Uterus (tissue), 2 donors: ENCODE results near the gene UBE2O.

ENCODE experiments used
- POLR2A ChIP-seq, 2 donors: fragments of 450-650 bp; IDR thresholded peaks; one replicate each; pipeline ENCODE4 v1.6.1; 2016; ENCODE audit warnings: antibody characterized with exemption in 2 of 2, mild to moderate bottlenecking in 1 of 2, moderate library complexity in 1 of 2
- TF ChIP-seq, protein P1 (sequence below), 4 experiments: fragments of 200-600 bp in 2 of 4; fragments of 450-650 bp in 2 of 4; sonication (generic) in 2 of 4; IDR thresholded peaks; one replicate each; pipeline ENCODE4 v1.5.1; 2016 to 2019; ENCODE audit warnings: antibody characterized with exemption in 4 of 4, mild to moderate bottlenecking in 2 of 4, moderate library complexity in 1 of 4

DNA sequence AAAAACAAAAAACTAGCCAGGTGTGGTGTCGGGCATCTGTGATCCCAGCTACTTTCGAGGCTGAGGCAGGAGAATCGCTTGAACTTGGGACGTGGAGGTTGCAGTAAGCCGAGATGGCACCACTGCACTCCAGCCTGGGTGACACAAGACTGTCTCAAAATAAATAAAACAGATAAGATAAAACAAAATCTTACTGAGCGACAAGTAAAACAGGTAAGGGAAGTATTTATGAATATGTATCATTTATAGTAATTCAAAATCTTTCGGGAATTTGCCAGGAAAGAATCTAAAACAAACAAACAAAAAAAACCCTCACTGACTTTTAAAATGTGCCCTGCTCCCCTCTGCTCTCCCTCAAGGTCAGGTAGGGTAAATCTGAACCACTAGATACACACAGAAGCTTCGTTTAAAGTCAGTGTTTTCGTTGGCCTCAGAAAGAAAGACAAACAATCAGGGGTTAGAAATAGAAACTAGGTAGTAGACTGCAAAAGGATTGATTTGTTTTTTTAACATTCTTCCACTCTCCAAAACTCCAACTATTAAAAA lies 101.4 kb downstream of the UBE2O start:
- TF ChIP-seq, protein P1, sequence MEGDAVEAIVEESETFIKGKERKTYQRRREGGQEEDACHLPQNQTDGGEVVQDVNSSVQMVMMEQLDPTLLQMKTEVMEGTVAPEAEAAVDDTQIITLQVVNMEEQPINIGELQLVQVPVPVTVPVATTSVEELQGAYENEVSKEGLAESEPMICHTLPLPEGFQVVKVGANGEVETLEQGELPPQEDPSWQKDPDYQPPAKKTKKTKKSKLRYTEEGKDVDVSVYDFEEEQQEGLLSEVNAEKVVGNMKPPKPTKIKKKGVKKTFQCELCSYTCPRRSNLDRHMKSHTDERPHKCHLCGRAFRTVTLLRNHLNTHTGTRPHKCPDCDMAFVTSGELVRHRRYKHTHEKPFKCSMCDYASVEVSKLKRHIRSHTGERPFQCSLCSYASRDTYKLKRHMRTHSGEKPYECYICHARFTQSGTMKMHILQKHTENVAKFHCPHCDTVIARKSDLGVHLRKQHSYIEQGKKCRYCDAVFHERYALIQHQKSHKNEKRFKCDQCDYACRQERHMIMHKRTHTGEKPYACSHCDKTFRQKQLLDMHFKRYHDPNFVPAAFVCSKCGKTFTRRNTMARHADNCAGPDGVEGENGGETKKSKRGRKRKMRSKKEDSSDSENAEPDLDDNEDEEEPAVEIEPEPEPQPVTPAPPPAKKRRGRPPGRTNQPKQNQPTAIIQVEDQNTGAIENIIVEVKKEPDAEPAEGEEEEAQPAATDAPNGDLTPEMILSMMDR (IDR thresholded peaks at IDR 0.05), result no peak
- no peak for TF ChIP-seq POLR2A (IDR thresholded peaks at IDR 0.05)
